ENCODE results near the gene LSS.
A peak's percentile ranks its signal among the peaks of the same experiment; 100 is the strongest.

LSS gene

DNA sequence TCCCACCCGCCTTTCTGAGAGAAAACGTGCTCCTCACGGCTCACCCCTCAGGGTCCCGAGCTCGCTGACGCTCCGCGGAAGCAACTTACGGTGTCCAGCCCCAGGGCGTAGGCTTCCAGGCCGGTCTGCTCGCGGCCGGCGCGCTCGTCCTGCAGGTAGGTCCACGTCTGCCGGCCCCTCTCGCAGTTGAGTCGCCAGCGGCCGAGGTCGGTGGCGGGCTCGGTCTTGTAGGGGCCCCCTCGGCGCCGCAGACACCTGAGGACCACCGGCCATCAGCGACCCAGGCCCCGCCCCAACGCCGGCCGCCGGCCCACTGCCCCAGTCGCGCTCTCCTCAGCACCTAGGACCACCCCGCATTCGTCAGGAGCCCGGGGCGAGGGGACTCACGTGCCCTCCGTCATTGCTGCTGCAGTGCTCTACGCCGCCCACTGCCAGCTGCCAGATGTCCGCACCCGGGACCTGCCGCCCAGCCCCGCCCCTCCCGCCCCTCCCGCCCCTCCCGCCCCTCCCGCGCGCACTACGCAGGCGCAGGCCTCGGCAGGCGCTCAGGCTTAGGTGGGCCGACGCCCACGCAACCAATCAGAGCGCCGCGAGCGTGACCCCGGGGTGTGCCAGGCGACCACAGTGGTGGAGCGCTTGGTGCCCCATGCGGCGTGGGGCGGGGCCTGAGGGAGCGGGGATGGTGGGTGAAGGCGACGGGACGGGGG, at the start of gene LSS:
Gene LSS, minus strand, starts transcription at position 430 of the 707 bp plus-strand sequence. Its CDS starts 29 bp downstream, at position 401.
- peak; percentile 99 to 100 (median 99) for DNase-seq

DNA sequence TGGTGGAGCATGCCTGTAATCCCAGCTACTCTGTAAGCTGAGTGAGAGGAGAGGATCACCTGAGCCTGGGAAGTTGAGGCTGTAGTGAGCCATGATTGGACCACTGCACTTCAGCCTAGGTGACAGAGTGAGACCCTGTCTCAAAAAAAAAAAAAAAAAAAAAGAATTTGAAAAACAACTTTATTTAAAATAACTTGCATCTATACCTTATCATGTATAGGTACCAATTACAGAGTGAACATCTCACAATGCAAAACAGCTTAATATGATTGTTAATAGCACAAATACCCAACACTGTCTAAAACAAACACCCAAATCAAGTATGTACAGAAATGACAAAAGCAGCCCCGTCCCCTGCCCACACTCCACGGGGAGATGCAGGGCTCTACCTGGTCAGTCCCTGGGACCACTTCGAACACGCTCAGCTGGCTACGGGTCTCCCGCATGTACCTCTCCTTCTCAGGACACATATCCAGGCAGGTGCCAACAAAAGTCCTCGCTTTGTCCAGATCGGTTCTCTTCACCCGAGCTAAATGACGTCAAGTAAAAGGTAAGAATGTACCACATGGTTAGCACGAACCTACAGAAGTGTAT, 46.3 kb upstream of the LSS start:
- DNase-seq, result no peak

DNA sequence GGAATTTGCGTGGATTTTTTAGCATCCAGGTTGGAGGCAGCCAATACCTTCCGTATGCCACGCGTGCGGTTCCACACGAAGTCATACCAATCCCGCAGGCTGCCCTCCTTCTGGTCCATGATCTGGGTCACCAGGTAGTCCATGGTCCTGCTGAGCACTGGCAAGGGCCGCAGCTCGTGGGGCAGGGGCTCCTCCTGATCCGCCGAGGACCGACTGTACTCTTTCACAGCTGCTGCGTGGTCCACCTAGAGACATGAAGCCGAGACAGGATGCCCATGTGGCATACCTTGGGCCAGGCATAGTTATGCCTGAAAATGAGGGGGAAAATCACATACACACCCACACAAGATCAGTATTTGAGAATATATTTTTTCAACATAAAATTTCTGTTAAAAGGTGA, 44.8 kb upstream of the LSS start:
- DNase-seq, result no peak

DNA sequence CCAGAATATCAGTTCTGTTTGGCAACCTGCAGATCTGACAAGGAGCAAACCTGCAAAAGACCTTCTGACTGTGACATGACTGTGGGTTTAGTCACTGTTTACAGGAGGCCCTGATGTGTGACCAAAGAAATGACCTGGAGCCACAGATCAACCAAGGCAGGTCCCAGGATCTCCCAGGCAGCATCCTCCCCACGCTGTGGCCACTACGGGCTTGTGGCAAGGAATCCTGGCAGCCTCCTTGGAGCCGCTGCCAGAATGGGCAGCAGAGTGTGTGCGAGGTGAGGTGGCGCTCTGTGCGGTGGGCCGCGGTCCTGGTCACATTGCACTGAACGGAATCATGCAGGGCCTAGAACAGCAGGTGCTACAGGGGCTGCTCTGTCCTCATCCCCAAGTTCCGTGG, 40.9 kb upstream of the LSS start:
- DNase-seq, result no peak

DNA sequence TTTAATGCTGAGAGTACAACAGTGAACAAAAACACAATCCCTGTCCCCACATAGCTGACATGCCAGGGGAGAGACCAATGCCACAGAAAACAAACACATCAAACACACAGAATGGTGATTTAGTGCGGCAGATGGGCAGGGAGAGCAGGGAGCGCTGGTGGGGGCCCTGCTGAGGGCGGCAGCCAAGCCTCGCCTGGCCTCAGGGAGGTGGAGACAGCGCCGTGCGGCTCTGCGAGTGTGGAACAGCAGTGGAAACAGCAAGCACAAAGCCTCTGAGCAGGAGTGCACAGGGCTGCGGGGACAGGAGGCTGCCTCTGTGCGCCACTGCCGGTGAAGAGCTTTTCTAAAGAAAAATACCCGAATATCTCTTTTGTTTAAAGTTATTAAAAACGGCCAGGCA, 39.8 kb upstream of the LSS start:
- no peak for DNase-seq

DNA sequence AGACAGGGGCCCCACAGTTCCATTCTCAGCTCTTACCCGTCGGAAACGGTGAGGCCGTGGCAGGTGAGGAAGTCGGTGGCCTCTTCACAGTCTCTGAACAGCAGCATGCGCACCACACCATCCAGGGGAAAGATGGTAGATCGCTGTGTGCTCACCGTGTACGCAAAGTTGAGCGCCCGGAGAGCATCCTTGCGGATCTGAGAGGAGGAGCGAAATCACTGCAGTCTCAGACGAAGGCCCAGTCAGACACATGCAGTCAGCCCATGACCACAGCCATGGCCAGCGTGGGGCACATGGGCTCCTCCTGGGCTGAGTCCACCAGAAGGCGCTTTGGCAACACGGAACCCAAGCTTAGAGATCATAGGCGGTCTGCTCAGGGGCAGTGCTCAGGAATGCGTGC, 38.4 kb upstream of the LSS start:
- no peak for DNase-seq

DNA sequence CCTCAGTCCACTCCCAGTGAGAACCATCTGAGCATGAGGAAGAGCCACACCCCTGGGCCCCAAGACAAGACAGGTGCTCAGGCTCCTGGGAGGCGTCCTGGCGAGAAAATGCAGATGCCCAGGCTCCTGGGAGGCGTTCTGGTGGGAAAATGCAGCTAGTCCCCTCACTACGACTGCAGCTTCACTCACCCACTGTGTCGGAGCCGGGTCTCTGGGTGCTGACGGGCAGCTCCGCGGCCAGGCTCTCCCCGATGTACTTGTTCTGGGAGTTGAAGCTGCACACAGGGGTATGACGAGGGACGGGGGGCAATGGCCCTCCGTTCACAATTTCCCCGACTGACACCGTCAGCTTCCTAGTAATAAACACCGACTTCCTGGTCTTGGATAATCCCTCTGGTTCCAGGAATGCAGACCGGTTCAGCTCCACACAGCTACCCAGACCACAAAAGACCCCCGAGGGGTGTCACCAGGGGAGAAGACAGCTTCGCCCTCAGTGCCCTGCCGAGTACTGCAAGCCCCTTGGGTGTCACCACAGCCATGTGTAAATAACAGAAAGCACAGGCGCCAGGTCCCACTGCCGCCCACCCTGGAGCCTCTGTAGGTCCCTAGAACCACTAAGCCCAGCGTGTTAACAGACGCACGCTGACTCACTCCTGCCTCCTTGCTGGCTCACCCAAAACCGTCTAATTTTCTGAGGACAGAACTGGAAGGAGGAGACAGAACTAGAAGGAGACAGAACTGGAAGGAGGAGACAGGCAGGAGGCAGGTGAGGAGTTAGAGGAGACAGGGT, 37.4 kb upstream of the LSS start:
- no peak for DNase-seq

DNA sequence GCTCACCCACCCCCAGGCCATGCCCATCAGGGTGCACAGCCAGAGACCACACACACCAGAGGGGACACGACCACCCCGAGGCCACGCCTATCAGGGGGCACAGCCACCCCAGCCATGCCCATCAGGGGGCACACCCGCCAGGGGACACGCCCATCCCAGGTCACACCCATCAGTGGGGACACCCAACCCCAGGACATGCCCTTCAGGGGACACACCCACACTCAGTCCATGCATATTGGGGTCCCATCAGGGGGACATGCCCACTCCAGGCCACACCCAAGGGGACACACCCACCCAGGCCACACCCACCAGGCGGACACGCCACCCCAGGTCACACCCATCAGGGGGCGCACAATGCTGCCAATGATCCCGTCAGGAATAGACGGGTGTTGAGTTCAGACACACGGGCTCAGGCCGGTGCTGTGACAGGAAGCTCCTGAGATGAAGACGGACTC, 36.1 kb upstream of the LSS start:
- peak in 1 of 3 donors; percentile 16 for DNase-seq

DNA sequence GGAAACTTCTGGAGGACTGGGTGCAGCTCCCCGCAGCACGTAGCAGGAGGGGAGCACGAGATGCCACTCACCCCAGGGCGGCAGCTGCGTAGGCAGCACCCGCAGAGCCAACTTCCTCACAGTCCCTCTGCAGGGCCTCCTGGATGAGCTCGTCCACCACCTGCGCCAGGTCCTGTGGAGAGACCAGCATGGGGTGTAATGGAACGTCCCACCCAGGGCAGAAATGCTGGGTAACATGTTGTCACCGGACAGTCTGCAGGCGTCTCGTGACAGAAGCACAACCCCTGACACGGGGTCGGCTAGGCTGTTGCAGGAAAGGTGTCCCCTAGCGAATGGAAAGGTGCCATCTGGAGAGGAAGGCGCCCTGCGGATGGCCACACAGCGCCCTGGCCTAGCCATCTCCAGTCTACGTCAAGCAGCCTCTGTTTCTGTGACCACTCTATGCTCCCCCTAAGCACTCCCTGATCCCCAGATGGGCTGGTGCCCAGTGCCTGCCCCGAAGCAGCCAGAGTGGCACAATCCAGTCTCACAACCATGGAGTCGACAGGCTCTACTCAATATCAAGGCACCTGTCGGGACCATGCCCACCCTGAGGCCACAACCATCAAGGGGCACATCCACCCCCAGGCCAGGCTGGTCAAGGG, 35.6 kb upstream of the LSS start:
- peak in 1 of 3 donors; percentile 11 for DNase-seq

DNA sequence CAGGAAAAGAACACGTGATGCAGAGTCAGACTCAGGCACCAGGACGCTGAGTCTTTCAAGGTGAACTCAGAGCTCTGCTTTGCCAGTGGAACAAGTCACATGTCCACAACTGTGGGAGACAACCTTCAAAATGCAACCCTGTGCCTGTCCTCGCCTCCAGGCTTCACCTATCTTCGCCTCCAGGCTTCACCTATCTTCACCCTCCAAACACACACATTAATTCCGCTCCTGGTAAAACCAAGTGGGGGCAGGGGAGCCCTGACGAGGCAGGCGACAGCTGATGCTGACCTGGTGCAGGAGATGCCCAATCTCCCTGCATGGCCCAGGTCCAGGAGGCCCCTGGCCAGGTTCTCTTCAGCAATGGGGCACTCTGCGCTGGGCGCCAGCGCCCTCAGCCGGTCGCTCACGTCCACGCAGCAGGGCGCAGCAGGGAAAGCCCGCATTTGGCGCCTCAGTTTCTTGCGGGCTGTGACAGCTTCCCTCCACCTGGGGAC, 28.0 kb upstream of the LSS start:
- no peak for DNase-seq

DNA sequence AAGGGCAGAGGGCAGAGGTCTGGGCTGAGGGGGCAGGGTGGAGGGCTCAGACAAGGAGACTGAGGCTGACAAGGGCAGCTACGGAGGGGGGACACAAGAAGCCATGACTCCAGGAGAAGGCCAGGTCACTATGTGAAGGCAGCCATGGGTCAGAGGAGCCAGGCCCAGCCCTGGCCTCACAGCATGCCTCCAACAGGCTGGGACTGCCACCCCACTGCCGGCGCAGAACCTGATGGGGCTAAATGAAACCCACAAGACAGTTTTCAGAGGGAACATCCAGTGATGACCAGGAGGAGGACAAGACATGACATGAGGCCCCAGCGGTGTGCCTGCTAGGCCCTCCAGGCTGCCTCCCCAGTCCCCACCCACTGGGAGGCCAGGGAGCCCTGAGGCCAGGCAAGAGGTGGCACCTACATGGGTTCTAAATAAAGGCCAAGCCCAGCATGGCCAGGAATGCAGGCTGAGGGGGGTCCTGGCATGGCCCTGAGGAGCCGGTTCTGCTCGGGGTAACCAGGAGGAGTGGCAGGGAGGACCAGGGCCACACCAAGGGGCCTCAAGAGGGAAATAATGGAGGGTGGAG, 27.3 kb upstream of the LSS start:
- DNase-seq, result no peak

DNA sequence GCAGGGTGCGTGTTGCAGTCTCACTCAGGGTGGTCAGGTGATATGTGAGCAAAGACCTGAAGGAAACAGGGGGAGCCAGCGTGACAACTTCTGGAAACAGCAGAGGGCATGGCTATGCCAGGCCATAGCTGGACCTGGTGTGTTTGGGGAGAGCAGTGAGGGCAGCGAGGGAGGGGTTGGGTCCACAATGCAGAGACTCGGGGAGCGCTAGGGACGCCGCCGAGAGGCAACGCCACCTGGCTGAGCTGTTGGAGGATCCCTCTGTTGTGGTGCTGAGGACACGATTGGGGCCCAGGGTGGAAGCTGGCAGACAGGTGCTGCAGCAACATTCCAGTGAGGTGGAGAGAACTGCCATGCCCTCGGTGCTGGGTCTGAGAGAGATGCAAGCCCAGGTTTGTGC, 26.6 kb upstream of the LSS start:
- no peak for DNase-seq

DNA sequence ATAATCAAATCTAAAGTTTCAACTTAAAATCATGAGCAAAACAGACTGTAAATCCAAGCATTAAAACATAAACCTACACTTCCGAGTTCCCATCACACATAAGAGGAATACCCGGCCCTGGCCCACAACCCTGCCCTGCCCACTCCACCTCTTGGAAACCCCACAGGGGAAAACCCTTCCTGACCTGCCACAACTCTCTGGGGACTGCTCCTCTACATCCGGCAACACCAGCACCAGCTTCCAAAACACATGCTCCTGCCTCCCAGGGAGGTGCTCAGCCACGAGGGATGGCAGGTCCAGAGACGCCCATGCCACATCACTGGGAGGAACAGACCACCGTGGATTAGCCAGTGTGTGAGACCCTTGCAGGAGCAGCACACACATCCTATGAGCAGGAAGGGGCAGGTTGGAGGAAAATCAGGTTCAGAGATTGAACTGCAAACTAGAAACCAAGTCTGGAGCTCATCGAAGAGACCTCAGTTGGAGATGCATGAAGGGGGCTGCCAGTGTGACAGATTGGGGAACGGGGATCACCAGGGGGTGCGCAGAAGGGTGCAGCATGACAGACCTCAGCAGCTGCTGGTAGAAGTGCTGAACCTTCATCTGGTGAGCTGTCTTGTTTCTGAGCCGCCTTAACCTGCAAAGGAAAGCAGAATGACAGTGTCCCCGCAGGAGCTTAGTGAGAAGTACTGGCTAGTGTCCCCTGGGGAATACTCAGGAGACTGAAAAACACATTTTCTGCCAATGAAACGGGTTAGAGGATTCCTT, 25.8 kb upstream of the LSS start:
- peak in 1 of 3 donors; percentile 34 for DNase-seq

DNA sequence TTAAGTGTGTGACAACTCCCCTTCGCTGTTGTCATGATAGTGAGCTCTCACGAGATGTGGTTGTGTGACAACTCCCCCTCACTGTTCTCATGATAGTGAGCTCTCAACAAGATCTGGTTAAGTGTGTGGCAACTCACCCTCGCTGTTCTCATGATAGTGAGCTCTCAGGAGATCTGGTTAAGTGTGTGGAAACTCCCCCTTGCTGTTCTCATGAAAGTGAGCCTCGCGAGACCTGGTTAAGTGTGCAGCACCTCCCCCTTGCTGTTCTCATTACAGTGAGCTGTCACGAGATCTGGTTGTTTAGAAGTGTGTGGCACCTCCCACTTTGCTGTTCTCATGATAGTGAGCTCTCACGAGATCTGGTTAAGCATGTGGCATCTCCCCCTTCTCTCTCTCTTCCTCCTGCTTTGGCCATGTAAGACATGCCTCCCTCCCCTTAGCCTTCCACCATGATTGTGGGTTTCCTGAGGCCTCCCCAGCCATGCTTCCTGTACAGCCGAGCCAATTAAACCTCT, 25.1 kb upstream of the LSS start:
- peak; percentile 12 to 33 (median 15) for DNase-seq

DNA sequence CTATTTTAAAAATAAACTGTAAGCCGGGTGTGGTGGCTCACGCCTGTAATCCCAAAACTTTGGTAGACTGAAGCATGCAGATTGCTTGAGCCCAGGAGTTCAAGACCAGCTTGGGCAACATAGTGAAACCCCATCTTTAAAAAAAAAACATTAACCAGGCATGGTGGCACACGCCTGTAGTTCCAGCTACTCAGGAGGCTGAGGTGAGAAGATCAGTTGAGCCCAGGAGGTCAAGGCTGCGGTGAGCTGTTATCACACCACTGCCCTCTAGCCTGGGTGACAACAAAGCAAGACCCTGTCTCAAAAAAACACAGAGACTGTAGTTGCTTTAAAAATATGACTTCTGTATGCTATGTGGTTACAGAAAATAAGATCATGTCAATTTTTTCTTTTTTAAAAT, 24.3 kb upstream of the LSS start:
- no peak for DNase-seq

DNA sequence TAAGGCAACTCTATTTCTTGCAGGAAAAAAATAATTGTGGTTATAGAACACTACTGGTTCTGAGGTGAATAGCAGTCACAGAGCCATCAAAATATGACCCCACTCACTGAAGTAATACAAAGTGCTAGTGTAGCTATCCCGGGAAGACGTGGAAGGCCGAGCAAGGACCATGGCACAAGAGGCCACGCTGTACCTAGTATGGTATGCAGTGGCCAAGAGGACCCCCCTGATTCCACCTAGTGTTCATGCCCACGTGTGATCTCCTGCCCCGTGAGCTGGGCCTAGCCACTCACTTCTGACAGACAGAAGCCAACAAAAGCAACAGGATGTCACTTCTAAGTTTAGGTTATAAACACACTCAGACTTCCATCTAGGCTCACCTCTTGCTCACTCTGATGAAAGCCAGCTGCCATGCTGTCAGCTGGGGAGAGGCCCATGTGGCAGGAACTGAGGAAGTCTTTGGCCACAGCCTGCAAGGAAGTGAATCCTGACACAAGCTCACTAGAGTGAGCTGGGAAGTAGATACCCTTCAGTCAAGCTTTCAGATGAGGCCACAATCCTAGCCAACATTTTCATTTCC, 21.7 kb upstream of the LSS start:
- peak in 1 of 3 donors; percentile 9 for DNase-seq

DNA sequence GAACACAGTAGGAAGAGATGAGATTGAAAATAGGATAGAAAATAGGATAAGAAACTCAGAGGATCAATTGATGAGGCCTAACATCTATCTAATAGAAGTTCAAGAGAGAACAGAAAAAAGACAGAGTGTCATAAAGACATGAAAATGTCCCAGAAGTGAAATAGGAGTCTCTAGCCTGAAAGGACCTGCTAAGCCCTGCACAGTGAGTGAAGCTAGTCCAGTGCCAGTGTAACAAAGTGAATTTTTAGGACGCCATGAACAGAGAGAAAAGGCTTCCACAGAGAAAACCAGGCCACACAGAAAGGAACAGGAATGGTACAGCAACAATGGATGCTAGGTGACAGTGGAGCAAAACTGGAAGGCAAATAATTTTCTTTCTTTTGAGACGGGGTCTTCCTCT, 20.3 kb upstream of the LSS start:
- no peak for DNase-seq

DNA sequence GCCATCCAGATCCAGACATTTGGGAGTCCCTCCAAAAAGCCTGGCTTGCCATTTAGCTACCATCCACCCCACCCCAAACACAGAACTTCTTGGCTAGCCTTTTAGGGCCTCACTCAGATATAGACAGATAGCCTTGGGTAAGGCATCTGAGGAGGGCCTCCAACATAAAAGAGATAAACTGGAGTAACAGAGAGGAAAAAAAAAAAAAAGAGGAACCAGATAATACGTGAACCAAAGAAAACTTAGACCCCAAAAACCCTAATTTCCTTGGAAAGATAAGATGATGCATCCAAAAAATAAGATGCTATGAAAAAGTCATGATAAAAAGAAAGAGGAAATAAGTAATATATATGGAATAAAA, 19.8 kb upstream of the LSS start:
- no peak for DNase-seq

DNA sequence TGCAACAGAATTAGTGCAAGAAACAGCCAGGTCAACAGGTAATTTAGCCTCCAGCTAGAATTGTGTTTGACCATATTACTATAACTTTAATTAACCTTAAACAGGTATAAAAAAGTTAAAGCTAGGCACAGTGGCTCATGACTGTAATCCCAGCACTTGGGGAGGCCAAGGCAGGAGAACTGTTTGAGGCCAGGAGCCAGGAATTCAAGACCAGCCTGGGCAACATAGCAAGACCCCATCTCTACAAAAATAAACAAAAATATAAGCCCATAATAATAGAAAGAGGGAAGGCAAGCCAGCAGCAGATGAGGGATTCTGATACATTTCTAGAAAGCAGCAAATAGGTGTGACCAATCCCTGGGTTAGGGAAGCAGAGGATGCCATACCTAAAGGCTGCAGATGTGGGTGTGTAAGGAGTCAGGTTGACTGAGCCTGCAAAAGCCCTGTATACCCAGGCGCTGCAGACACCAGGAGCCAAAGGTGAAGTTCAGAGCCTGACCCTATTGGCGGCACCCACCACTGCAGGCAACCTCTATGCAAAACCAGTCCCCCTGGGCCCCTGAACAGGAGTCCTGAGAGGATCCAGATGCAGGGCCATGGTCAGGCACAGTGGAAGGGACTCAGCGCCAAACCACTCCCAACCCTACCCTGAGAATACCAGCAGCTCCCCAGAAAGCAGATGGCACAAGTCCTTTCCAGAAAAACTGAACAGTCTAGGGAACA, 19.3 kb upstream of the LSS start:
- no peak for DNase-seq

DNA sequence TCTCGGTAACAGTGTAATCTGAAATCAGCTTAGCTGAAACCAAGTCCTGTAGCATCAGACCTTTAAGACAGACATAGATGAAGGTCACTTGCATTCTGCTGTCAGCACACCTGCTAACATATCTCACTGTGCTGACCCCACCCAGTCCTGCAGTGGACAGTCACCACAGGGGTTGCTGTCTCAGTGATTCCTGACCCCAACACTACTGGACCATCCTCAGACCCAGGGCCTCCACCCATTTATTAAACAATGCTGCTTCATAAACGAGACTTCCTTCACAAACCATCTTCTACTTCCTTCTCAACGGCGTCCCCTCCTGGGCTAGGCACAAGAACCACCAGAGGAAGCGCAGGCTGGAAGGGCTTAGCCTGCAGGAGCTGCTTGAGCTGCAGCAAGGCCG, 17.8 kb upstream of the LSS start:
- no peak for DNase-seq

Measured in suppressor macrophage treated with lipopolysaccharide for 1 hour (primary cell).